GM21786 (cell line): ENCODE measurements around the gene TRIML2.

Experiments
- ATAC-seq: cut with Tn5 transposase; IDR thresholded peaks from one replicate; pipeline ENCODE4 v1.9.1; 2021; ENCODE audit not compliant: unreplicated experiment

Gene TRIML2

GRCh38 chr4:188109157-188109755 is at the start of gene TRIML2:
TSS of gene TRIML2 (minus strand) at chr4:188109603. CDS start at chr4:188105368, 4,235 bp downstream.
- no peak for ATAC-seq

- no peak for ATAC-seq
Measured at GRCh38 chr4:188158336-188158735, 48.9 kb upstream of the TRIML2 start.

- ATAC-seq: no peak
Measured at GRCh38 chr4:188154668-188155405, 45.4 kb upstream of the TRIML2 start.

GRCh38 chr4:188147776-188148175 is 38.4 kb upstream of the TRIML2 start:
- ATAC-seq: no peak

- no peak for ATAC-seq
Measured at GRCh38 chr4:188147176-188147575, 37.8 kb upstream of the TRIML2 start.

GRCh38 chr4:188146618-188147017 is 37.2 kb upstream of the TRIML2 start:
- no peak for ATAC-seq

- no peak for ATAC-seq
Measured at GRCh38 chr4:188145601-188146000, 36.2 kb upstream of the TRIML2 start.

- ATAC-seq: no peak
Measured at GRCh38 chr4:188143731-188144130, 34.3 kb upstream of the TRIML2 start.

GRCh38 chr4:188139671-188140070 is 30.3 kb upstream of the TRIML2 start:
- ATAC-seq: no peak

GRCh38 chr4:188139141-188139540 is 29.7 kb upstream of the TRIML2 start, which contains the start of gene TRIML1:
TSS of gene TRIML1 (plus strand) at chr4:188139441. CDS start at chr4:188139559, 118 bp downstream.
- no peak for ATAC-seq

- ATAC-seq: no peak
Measured at GRCh38 chr4:188138227-188138626, 28.8 kb upstream of the TRIML2 start.

- no peak for ATAC-seq
Measured at GRCh38 chr4:188132232-188132631, 22.8 kb upstream of the TRIML2 start.

GRCh38 chr4:188130355-188130754 is 21.0 kb upstream of the TRIML2 start:
- no peak for ATAC-seq

GRCh38 chr4:188127214-188127874 is 17.9 kb upstream of the TRIML2 start:
- ATAC-seq: no peak

- ATAC-seq: no peak
Measured at GRCh38 chr4:188121530-188121929, 12.1 kb upstream of the TRIML2 start.

- ATAC-seq: no peak
Measured at GRCh38 chr4:188117631-188118324, 8.4 kb upstream of the TRIML2 start.

GRCh38 chr4:188113156-188113555 is 3.8 kb upstream of the TRIML2 start:
- no peak for ATAC-seq

- no peak for ATAC-seq
Measured at GRCh38 chr4:188111955-188112354, 2.6 kb upstream of the TRIML2 start.

GRCh38 chr4:188110741-188111471 is 1.5 kb upstream of the TRIML2 start:
- no peak for ATAC-seq

GRCh38 chr4:188110036-188110435 is 633 bp upstream of the TRIML2 start:
- no peak for ATAC-seq
